GM18870 (cell line): ENCODE measurements around the gene ERC1.
"Not testable (repeated sequence)": the region's sequence is repeated elsewhere in the genome, so short reads cannot be mapped to it uniquely, and the experiment has no call there.

Source experiments
- ATAC-seq: cut with Tn5 transposase; IDR thresholded peaks from one replicate; pipeline ENCODE4 v1.9.1; 2021; ENCODE audit warnings: moderate library complexity; ENCODE audit not compliant: unreplicated experiment

Gene ERC1

GRCh38 chr12:981176-981828, 9.7 kb upstream of the ERC1 start:
- ATAC-seq, result no peak

GRCh38 chr12:981961-982360, 9.1 kb upstream of the ERC1 start:
- no peak for ATAC-seq

GRCh38 chr12:988646-989045, 2.4 kb upstream of the ERC1 start:
- ATAC-seq, result no peak

DNA sequence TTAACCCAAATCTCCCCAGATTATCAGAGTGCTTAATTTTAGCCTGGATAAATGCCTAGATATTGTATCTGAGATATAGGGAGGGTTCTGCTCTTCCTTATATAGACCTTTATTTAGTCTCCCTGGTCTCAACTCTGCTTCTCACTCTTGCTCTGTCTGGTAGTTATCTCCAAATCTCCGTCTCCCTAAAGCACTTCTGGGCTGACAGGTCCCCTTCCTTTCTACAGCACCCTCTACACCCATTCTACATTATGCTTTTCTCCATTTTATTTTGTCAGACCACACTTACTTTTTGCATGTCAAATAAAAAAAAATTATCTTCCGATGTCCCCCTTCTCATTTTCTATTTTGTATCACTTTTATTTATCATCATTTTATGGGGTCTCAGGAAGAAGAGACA, 2.0 kb upstream of the ERC1 start:
- no peak for ATAC-seq

- ATAC-seq, result no peak
Observed at GRCh38 chr12:989751-990660, 1.0 kb upstream of the ERC1 start.

GRCh38 chr12:991350-992333, 619 bp downstream of the ERC1 start:
- ATAC-seq, result no peak

GRCh38 chr12:992647-993046, 1.6 kb downstream of the ERC1 start:
- no peak for ATAC-seq

DNA sequence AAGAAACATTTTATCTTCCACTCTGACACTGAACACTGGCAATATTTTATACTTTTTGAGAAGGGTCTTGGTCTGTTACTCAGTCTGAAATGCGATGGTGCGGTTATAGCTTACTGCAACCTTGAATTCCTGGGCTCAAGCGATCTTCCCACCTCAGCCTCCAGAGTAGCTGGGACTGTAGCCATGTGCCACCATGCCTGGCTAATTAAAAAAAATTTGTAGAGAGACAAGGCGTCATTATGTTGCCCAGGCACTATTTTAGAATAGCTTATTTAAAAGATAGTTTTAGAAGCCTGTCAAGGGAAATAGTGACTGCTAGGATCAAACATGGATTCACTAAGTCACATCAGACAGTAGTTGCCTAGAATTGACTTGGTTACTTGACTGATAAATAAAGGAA, 5.9 kb downstream of the ERC1 start:
- ATAC-seq, result no peak

GRCh38 chr12:997505-997904, 6.5 kb downstream of the ERC1 start:
- no peak for ATAC-seq

- ATAC-seq, result peak; percentile 78
Observed at GRCh38 chr12:998020-998874, 7.2 kb downstream of the ERC1 start.

- not testable (repeated sequence) for ATAC-seq
Observed at GRCh38 chr12:999736-1000135, 8.7 kb downstream of the ERC1 start.

DNA sequence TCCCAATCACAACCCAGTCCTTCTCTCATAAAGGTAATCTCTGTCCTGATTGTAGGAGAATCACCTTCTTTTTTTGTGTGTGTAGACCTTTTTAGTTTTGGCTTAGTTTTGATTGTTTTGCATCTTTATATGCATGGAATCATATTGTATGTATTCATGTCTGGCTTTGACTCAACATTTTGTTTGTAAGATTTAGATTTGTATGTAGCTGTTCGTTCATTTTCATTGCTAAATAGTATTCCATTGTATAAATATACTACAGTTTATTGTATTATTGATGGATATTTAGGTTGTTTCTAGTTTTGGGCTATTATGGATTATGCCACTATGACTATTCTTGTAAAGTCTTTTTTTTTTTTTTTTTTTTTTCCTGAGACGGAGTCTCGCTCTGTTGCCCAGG, 10.5 kb downstream of the ERC1 start:
- ATAC-seq, result no peak

GRCh38 chr12:1003600-1004271, 12.7 kb downstream of the ERC1 start:
- no peak for ATAC-seq

DNA sequence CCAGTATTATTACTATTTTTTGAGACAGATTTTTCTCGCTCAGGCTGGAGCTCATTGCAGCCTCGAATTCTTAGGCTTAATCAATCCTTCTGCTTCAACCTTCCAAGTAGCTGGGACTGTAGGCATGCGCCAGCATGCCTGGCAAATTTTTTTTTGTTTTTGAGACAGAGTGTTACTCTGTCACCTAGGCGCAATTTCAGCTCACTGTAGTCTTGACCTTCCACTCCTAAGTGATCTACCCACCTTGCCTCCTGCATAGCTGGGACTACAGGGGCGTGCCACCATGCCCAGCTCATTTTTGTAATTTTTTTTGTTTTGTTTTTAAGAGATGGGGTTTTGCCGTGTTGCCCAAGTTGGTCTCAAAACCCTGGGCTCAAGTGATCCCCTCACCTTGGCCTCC, 15.2 kb downstream of the ERC1 start:
- no peak for ATAC-seq

- ATAC-seq, result no peak
Observed at GRCh38 chr12:1007276-1007675, 16.3 kb downstream of the ERC1 start.

DNA sequence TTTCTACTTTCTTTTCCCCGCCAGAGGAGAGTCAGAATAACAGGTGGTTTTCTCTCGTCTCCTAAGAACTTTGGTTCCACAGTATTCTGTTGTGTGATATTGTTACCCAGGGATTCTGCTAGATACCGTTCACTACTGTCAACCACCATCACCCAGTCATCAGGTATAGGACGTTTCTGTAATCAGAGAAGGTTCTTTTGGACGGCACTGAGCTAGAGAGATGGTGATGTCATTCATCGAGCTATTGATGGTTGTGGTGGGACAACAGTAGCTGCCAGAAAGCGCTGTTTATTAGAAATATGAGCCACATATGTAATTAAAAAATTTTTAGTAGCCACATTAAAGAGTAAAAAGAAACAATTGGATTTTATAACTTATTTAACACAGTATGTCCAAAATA, 17.0 kb downstream of the ERC1 start:
- no peak for ATAC-seq

DNA sequence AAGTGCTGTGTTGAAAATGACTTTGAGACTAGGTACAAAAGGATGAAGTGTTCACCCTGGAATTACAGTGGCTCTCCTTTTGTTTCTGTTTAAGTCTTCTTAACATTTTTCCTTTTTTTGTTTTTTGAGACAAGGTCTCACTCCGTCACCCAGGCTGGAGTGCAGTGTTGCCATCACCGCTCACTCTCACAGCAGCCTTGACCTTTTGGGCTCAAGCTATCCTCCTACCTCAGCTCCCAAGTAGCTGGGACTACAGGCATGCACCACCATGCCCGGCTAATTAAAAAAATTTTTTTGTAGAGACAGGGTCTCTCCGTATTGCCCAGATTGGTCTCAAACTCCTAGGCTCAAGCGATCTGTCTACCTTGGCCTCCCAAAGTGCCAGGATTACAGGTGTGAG, 20.1 kb downstream of the ERC1 start:
- ATAC-seq, result no peak

DNA sequence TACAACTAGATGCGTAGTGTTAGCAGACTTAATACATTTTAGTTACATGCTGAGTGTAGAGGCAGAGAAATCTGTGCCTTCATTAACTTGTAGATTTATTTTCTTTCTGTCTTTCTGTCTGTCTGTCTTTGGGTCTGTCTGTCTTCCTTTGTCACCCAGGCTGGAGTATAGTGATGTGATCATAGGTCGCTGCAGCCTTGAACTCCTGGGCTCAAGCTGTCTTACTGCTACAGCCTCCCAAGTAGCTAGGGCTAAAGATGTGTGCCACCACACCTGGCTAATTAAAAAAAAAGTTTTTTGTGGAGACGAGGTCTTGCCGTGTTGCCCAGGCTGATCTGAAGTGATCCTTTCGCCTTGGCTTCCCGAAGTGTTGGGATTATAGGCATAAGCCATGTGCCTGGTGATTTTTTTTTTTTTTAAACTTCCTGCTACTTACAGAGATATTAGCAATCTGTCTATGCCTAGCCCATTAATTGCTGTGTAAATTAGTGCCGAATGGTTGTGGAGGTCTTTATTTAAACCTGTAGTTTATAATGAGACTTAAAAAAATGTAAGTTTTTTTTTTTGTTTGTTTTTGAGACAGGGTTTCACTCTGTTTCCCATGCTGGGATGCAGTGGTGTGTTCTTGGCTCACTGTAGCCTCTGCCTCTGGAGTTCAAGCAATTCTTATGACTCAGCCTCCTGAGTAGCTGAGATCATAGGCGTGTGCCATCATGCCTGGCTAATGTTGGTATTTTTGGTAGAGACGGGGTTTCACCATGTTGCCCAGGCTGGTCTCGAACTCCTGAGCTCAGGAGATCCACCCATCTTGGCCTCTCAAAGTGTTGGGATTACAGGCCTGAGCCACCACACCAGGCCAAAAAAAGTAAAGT, 22.8 kb downstream of the ERC1 start:
- ATAC-seq, result no peak

- no peak for ATAC-seq
Observed at GRCh38 chr12:1019283-1019682, 28.3 kb downstream of the ERC1 start.
